Left lung (tissue), 10 donors: ENCODE measurements around the gene RABEP1. TPM values are rescaled to one million over a fixed set of nuclear protein-coding genes. Genes with fewer than 3 reads are reported as not detected.

ENCODE experiments used
- ATAC-seq: fragments of 200-7000 bp; cut with Tn5 transposase; one replicate; pipeline ENCODE4 v1.9.1; 2020; ENCODE audit warnings: moderate library complexity
- DNase-seq, 4 donors: peaks; one replicate each; pipeline ENCODE4 v3.0.0-alpha.2; 2013 to 2020
- H3K27ac ChIP-seq, 2 donors: fragments of 200-600 bp; sonication (generic) in 1 of 2; one replicate each; pipeline versions ENCODE4 v1.5.0 to v1.8.0; 2020 to 2021
- H3K27me3 ChIP-seq, 2 donors: fragments of 200-600 bp; sonication (generic) in 1 of 2; one replicate each; pipeline versions ENCODE4 v1.5.0 to v1.8.0; 2020 to 2021
- H3K36me3 ChIP-seq, 2 donors: fragments of 200-600 bp; sonication (generic) in 1 of 2; one replicate each; pipeline versions ENCODE4 v1.5.0 to v1.8.0; 2020 to 2021
- H3K4me1 ChIP-seq, 2 donors: fragments of 200-600 bp; one replicate each; pipeline ENCODE4 v1.8.0; 2021
- H3K4me3 ChIP-seq, 2 donors: fragments of 200-600 bp; sonication (generic) in 1 of 2; one replicate each; pipeline versions ENCODE4 v1.5.0 to v1.8.0; 2020 to 2021; ENCODE audit warnings: mild to moderate bottlenecking in 1 of 2
- H3K9me3 ChIP-seq, 2 donors: fragments of 200-600 bp; sonication (generic) in 1 of 2; one replicate each; pipeline versions ENCODE4 v1.5.0 to v1.8.0; 2020 to 2021
- CTCF ChIP-seq, 2 donors: fragments of 200-600 bp; sonication (generic) in 1 of 2; IDR thresholded peaks; one replicate each; pipeline versions ENCODE4 v1.5.0 to v1.8.0; 2021; ENCODE audit warnings: antibody characterized with exemption in 2 of 2
- intact Hi-C, 2 donors: fragments of 100-400 bp; cut with DNase I; formaldehyde crosslinking; loops; one replicate each; pipeline versions ENCODE4 v1.11.2 to v1.14.2; 2022
- polyA plus RNA-seq, 6 donors: library from polyadenylated mRNA; unstranded; fragments of 120-200 nt; gene quantifications; one replicate each; pipeline ENCODE4 v1.2.1, GENCODE V29; 2013; ENCODE audit not compliant: insufficient read length in 6 of 6
- total RNA-seq, 2 donors: library from RNA; stranded (reverse); fragmentation: NEBNext Ultra II Directional; extraction: Animal tissue kit (Norgen Biotek cat#: 25700); gene quantifications; one replicate each; pipeline ENCODE4 v1.2.1, GENCODE V29; 2021
- donor health status: DM: no; HTN: yes; CAD: no.
- donor health status: DM: no; HTN: no; CAD: no.

RABEP1 gene
- total and polyA plus RNA-seq, 8 donors: 37.0 to 60.1 (median 55.6) TPM

GRCh38 chr17:5370411-5370810 is 88.3 kb downstream of the RABEP1 start:
- DNase-seq: no peak
- no peak for ATAC-seq
- Histone ChIP-seq H3K36me3 (peaks cover 0 to 96% of the 10 kb centered on the region in 2 donors), H3K4me3 (no peak overlapping the region), H3K27ac (no peak overlapping the region), H3K4me1 (no peaks in the 10 kb centered on the region), H3K9me3 (no peaks in the 10 kb centered on the region), H3K27me3 (no peaks in the 10 kb centered on the region)
- TF ChIP-seq CTCF (IDR thresholded peaks at IDR 0.05): no peak
- intact Hi-C loops: no loop called here

- no peak for DNase-seq
- Histone ChIP-seq H3K27me3 (no peaks in the 10 kb centered on the region), H3K36me3 (peaks cover 0 to 96% of the 10 kb centered on the region in 2 donors), H3K4me3 (no peak overlapping the region), H3K9me3 (no peaks in the 10 kb centered on the region), H3K27ac (no peak overlapping the region), H3K4me1 (no peaks in the 10 kb centered on the region)
- intact Hi-C loops: no loop called here
- no peak for ATAC-seq
- TF ChIP-seq CTCF (IDR thresholded peaks at IDR 0.05): no peak
Measured at GRCh38 chr17:5373112-5373511, 91.0 kb downstream of the RABEP1 start.

GRCh38 chr17:5378566-5379207 is 96.6 kb downstream of the RABEP1 start:
- intact Hi-C loops: no loop called here
- H3K9me3 ChIP-seq: no peaks in the 10 kb centered on the region
- peaks cover 6 to 100% of the 10 kb centered on the region in 2 donors for H3K36me3 ChIP-seq
- no peak overlapping the region for H3K4me3 ChIP-seq
- no peak for TF ChIP-seq CTCF (IDR thresholded peaks at IDR 0.05)
- no peak for ATAC-seq
- H3K27ac ChIP-seq: no peak overlapping the region
- H3K27me3 ChIP-seq: no peaks in the 10 kb centered on the region
- H3K4me1 ChIP-seq: no peaks in the 10 kb centered on the region
- no peak for DNase-seq

- Histone ChIP-seq H3K4me3 (no peak overlapping the region), H3K27me3 (no peaks in the 10 kb centered on the region), H3K4me1 (no peaks in the 10 kb centered on the region), H3K9me3 (no peaks in the 10 kb centered on the region), H3K27ac (no peak overlapping the region), H3K36me3 (peaks cover 6 to 100% of the 10 kb centered on the region in 2 donors)
- ATAC-seq (no peak), DNase-seq (no peak)
- intact Hi-C loops: no loop called here
- TF ChIP-seq CTCF (IDR thresholded peaks at IDR 0.05): no peak
Measured at GRCh38 chr17:5379351-5380107, 97.4 kb downstream of the RABEP1 start.

GRCh38 chr17:5380491-5381135 is 98.5 kb downstream of the RABEP1 start:
- H3K9me3 ChIP-seq: no peaks in the 10 kb centered on the region
- no peak for ATAC-seq
- no peaks in the 10 kb centered on the region for H3K4me1 ChIP-seq
- H3K27me3 ChIP-seq: no peaks in the 10 kb centered on the region
- intact Hi-C loops: no loop called here
- peaks cover 6 to 100% of the 10 kb centered on the region in 2 donors for H3K36me3 ChIP-seq
- no peak overlapping the region for H3K4me3 ChIP-seq
- no peak for TF ChIP-seq CTCF (IDR thresholded peaks at IDR 0.05)
- DNase-seq: no peak
- no peak overlapping the region for H3K27ac ChIP-seq
